AML-193 (cell line): ENCODE results near the gene RPS2.
"Not testable (repeated sequence)": the region's sequence is repeated elsewhere in the genome, so short reads cannot be mapped to it uniquely, and the experiment has no call there.

Experiments used
- DNase-seq, 2 experiments: peaks; one replicate each; lab custom pipeline; 2025; lab: John Stamatoyannopoulos, UW

The RPS2 gene

GRCh38 chr16:1941162-1942046 lies 23.2 kb downstream of the RPS2 start:
- DNase-seq = no peak

DNA sequence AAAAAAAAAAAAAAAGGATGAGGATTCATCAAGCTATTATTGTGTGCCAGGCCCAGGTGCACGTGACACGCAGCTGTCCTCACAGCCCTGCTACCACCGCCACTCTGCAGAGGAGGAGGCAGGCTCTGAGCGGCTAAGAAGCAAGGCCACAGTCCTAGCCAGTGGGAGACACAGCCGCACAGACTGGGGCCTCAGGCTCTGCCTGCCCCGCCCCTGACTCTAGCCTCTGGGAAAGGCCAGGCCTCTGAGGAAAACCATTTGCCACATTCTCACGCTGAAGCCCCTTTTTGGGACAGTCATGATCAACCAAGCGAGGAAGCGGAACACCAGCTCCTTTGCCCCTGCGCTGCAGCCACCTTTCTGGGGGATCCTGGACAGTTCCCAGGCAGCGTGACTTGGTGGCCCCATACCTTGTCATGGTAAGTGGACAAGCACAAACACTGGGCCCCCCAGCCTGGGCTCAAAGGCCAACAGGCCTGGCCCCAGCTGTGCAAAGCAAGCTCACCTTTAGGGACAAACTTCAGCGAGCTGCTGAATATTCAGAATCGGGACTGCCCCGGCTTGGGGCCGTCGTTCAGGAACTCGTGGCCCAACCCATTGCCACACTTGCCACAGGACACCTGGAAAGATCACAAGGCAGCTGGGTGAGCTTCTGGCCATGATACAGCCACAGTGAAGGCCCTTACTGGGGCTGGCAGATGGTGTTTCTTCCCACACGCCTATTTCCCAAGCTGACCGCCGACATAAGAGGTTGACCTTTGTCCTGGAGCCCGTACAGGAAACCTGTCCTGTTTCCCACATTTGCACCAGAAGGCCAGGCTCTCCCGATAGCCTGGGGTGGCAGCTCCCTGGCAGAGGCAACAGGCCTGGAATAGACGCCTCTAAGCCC lies 24.1 kb downstream of the RPS2 start:
- DNase-seq = no peak

- DNase-seq = not testable (repeated sequence)
These were observed 24.8 kb downstream of the RPS2 start for GRCh38 chr16:1939833-1940232.

- no peak for DNase-seq
These were observed 25.7 kb downstream of the RPS2 start for GRCh38 chr16:1938910-1939309.

DNA sequence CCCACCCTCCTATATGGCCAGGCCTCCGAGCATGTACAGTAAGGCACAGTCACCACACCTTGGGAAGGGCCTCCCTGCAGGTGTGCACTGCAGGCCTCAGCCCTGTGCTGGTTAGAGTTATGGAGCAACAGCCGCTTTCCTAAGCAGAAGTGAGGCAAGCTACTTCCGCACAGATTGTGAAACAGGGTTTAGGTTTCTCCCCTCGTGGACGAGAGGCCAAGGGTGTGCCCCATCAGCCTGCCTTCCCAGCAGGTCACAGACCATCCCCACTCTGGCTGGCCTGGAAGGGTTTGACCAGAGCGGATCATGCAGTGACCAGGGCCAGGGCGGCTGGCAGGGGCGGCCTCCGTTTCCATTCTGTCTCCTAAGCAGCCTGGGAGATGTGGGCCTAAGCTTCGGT lies 26.3 kb downstream of the RPS2 start:
- DNase-seq = peak; percentile 63 to 81

- DNase-seq = no peak
These were observed 27.6 kb downstream of the RPS2 start for GRCh38 chr16:1936945-1937479.

GRCh38 chr16:1933097-1933661 lies 31.4 kb downstream of the RPS2 start:
- DNase-seq = no peak

- no peak for DNase-seq
These were observed 32.3 kb downstream of the RPS2 start for GRCh38 chr16:1932050-1933028.

DNA sequence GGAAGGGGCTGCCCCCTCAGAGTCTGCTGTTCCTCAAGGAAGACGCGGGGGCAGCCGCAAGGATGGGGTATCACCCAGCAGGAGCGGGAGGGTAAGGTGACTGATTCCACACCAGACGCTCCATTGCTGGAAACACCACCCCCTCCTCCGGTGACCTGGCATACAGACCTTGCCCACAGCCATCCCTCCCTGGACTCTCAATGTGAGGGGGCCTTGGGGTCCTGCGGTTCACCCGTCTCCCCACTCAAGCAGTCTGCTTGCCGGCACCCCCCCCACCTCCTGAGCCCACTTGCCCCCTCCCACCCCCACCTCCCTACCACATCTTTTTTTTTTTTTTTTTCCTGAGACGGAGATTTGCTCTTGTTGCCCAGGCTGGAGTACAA lies 34.3 kb downstream of the RPS2 start:
- no peak for DNase-seq

- peak; percentile 73 to 76 for DNase-seq
These were observed 34.9 kb downstream of the RPS2 start for GRCh38 chr16:1929578-1930337.

GRCh38 chr16:1929105-1929504 lies 35.5 kb downstream of the RPS2 start:
- peak in 1 of 2 experiments; percentile 10 for DNase-seq

GRCh38 chr16:1926271-1926670 lies 38.4 kb downstream of the RPS2 start:
- no peak for DNase-seq

DNA sequence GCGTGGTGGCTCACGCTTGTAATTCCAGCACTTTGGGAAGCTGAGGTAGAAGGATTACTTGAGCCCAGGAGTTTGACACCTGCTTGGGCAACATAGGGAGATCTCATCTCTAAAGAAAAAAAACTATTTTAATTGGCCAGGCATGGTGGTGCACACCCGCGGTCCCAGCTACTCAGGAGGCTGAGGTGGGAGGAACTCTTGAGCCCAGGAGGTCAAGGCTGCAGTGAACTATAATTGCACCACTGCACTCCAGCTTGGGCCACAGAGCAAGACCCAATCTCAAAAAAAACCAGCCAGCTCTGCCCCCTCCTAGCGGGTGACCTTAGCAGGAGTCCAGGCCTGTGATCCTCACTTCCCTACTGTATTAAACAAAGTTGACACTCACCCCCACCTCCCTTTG lies 40.5 kb downstream of the RPS2 start:
- DNase-seq = no peak

- no peak for DNase-seq
These were observed 41.2 kb downstream of the RPS2 start for GRCh38 chr16:1923299-1924034.

DNA sequence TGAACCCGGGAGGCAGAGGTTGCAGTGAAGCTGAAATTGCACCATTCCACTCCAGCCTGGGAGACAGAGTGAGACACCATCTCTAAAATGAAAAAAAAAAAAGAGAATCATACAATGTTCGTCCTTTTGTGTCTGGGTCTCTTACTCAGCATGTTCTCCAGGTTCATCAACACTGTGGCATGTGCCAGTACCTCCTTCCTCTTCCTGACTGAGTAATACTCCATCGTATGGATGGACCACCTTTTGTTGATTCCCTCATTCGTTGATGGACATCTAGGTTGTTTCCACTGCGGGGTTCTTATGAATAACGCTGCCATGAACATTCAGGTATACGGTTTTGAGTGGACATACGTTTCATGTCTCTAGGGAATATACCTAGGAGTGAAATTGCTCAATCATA lies 42.3 kb downstream of the RPS2 start:
- no peak for DNase-seq

DNA sequence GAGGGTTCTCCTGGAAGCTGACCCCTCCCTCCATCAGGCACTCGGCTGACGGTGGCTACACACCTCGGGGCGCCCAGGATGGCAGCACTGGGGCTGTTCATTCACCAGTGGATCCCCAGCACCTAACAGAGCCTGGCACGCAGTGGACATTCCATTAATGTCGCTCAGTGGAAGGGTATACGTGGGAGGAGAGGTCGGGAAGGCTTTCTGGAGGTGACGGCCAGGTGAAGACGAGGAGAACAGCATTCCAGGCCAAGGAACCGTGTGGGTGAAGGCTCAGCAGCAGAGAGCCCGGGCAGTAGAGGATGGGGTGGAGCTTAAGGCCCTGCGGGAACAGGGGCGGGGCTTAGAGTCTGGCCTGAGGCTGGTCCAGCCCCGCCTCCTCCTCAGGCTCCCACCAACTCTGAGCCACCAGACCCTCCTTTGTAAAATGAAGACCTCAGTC lies 43.9 kb downstream of the RPS2 start:
- DNase-seq = no peak

DNA sequence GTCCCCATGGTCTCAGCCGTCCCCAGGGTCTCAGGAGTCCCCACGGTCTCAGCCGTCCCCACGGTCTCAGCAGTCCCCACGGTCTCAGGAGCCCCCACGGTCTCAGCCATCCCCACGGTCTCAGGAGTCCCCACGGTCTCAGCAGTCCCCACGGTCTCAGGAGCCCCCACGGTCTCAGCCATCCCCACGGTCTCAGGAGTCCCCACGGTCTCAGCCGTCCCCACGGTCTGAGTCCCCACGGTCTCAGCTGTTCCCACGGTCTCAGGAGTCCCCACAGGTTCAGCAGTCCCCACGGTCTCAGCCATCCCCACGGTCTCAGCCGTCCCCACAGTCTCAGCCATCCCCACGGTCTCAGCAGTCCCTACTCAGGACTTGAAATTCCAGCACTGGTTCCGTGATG lies 44.5 kb downstream of the RPS2 start:
- DNase-seq = not testable (repeated sequence)

DNA sequence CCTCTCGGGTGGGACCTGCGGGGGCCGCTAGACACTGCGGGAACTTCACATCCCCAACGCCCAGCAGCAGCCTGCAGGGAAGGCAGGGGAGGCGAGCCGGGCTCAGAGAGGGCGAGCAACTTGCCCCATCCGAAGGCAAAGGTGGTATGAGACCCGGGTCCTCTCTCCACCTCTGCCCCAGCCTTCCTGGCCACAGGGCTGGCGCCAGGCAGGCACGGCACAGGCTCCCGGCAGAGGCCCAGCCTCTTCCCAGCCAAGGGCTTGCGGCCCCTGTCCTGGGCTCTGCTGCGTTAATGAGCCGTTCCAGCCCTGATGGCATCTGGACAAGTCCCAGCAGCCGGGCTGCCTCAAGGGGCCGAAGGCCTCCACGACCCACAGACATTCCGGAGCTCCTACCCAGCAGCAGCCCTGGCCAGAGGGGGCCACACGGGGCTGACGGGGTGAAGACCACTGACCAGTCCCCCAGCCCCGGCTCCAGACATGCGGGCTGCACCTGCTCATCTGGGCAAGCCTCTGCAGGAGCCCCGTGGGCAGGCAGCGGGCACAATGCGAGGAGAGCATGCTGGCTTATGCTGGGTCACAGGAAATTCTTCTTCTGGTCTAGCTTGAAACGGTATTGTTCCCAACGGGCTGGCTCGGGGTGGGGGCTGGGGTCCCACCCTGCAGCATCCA lies 45.2 kb downstream of the RPS2 start:
- no peak for DNase-seq
